ENCODE results near the gene EYS. TPM values are rescaled to one million over a fixed set of nuclear protein-coding genes. Genes with fewer than 3 reads are reported as not detected.

EYS gene
- total and polyA plus RNA-seq, 9 of the 15 experiments (the other 6 are each of a cell fraction or from before 2014, with no cell fraction given) = 0.03 to 0.36 (median 0.10) TPM; not detected in 2

DNA sequence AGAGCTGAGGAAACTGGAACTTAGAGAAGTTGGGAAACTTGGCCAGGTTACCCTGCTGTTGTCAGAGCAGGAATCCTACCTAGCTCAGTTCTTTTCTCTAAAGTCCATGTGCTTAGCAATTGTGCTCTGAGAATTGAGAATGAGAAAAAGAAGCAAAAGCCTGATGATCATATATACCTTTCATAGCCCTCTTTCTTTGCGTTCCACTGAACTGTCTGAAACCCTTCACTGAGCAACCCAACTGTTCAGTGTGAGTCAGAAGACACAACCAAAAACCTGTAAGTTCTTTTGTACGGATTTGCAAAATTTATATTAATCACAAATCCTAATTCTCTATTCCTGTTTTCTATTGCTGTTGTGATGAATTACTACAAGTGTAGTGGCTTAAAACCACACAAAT, 1990.9 kb downstream of the EYS start:
- in situ Hi-C loops (cut with MboI) = no loop called here
- BruUV-seq (replicated peaks) = no TSS peak
- no peak for TF ChIP-seq SPI1 (IDR thresholded peaks at IDR 0.05; ENCODE audit: borderline replicate concordance, low read depth, low read length)
- TF ChIP-seq MCM5 (IDR thresholded peaks at IDR 0.05; ENCODE audit: low read depth) = no peak
- no peak for TF ChIP-seq POU5F1 (IDR thresholded peaks at IDR 0.05; ENCODE audit: borderline replicate concordance, low read depth, low read length, partially characterized antibody)
- TF ChIP-seq SMARCE1 (IDR thresholded peaks at IDR 0.05) = no peak
- TF ChIP-seq, protein P1, sequence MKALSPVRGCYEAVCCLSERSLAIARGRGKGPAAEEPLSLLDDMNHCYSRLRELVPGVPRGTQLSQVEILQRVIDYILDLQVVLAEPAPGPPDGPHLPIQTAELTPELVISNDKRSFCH (CRISPR knock-in tag; IDR thresholded peaks at IDR 0.05) = no peak
- TF ChIP-seq, protein P1 (tag; IDR thresholded peaks at IDR 0.05) = no peak
- no peak for TF ChIP-seq BMI1 (IDR thresholded peaks at IDR 0.05; ENCODE audit: low read length)
- no peak for TF ChIP-seq BCOR (IDR thresholded peaks at IDR 0.05)
- no peak for TF ChIP-seq ZNF431 (CRISPR knock-in tag; IDR thresholded peaks at IDR 0.05)
- TF ChIP-seq ZNF444 (CRISPR knock-in tag; IDR thresholded peaks at IDR 0.05) = no peak
- TF ChIP-seq, protein P2, sequence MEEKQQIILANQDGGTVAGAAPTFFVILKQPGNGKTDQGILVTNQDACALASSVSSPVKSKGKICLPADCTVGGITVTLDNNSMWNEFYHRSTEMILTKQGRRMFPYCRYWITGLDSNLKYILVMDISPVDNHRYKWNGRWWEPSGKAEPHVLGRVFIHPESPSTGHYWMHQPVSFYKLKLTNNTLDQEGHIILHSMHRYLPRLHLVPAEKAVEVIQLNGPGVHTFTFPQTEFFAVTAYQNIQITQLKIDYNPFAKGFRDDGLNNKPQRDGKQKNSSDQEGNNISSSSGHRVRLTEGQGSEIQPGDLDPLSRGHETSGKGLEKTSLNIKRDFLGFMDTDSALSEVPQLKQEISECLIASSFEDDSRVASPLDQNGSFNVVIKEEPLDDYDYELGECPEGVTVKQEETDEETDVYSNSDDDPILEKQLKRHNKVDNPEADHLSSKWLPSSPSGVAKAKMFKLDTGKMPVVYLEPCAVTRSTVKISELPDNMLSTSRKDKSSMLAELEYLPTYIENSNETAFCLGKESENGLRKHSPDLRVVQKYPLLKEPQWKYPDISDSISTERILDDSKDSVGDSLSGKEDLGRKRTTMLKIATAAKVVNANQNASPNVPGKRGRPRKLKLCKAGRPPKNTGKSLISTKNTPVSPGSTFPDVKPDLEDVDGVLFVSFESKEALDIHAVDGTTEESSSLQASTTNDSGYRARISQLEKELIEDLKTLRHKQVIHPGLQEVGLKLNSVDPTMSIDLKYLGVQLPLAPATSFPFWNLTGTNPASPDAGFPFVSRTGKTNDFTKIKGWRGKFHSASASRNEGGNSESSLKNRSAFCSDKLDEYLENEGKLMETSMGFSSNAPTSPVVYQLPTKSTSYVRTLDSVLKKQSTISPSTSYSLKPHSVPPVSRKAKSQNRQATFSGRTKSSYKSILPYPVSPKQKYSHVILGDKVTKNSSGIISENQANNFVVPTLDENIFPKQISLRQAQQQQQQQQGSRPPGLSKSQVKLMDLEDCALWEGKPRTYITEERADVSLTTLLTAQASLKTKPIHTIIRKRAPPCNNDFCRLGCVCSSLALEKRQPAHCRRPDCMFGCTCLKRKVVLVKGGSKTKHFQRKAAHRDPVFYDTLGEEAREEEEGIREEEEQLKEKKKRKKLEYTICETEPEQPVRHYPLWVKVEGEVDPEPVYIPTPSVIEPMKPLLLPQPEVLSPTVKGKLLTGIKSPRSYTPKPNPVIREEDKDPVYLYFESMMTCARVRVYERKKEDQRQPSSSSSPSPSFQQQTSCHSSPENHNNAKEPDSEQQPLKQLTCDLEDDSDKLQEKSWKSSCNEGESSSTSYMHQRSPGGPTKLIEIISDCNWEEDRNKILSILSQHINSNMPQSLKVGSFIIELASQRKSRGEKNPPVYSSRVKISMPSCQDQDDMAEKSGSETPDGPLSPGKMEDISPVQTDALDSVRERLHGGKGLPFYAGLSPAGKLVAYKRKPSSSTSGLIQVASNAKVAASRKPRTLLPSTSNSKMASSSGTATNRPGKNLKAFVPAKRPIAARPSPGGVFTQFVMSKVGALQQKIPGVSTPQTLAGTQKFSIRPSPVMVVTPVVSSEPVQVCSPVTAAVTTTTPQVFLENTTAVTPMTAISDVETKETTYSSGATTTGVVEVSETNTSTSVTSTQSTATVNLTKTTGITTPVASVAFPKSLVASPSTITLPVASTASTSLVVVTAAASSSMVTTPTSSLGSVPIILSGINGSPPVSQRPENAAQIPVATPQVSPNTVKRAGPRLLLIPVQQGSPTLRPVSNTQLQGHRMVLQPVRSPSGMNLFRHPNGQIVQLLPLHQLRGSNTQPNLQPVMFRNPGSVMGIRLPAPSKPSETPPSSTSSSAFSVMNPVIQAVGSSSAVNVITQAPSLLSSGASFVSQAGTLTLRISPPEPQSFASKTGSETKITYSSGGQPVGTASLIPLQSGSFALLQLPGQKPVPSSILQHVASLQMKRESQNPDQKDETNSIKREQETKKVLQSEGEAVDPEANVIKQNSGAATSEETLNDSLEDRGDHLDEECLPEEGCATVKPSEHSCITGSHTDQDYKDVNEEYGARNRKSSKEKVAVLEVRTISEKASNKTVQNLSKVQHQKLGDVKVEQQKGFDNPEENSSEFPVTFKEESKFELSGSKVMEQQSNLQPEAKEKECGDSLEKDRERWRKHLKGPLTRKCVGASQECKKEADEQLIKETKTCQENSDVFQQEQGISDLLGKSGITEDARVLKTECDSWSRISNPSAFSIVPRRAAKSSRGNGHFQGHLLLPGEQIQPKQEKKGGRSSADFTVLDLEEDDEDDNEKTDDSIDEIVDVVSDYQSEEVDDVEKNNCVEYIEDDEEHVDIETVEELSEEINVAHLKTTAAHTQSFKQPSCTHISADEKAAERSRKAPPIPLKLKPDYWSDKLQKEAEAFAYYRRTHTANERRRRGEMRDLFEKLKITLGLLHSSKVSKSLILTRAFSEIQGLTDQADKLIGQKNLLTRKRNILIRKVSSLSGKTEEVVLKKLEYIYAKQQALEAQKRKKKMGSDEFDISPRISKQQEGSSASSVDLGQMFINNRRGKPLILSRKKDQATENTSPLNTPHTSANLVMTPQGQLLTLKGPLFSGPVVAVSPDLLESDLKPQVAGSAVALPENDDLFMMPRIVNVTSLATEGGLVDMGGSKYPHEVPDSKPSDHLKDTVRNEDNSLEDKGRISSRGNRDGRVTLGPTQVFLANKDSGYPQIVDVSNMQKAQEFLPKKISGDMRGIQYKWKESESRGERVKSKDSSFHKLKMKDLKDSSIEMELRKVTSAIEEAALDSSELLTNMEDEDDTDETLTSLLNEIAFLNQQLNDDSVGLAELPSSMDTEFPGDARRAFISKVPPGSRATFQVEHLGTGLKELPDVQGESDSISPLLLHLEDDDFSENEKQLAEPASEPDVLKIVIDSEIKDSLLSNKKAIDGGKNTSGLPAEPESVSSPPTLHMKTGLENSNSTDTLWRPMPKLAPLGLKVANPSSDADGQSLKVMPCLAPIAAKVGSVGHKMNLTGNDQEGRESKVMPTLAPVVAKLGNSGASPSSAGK (IDR thresholded peaks at IDR 0.05) = no peak
- TF ChIP-seq CSDE1 (IDR thresholded peaks at IDR 0.05) = no peak

More for the DNA sequence above, 1990.9 kb downstream of the EYS start:
- ATAC-seq (peak; percentile 39; the same call in 2 of the 3 replicates), DNase-seq (ENCODE audit: extremely low read depth in 1 of 4, low spot score in 3 of 4) (no peak), FAIRE-seq (no peak)
- Histone ChIP-seq H3K79me2 (ENCODE audit: control insufficient read depth, insufficient read depth, low read length) (no peaks in the 10 kb centered on the region), H3K36me3 (ENCODE audit: control insufficient read depth, insufficient read depth, low read length) (peaks cover 22% of the 10 kb centered on the region), H2AFZ (ENCODE audit: low read depth, low read length) (no peak overlapping the region), H3K4me3 (no peak overlapping the region), H3K4me1 (replicated peaks in 1 of 2; ENCODE audit: control insufficient read depth in 2 of 2, insufficient read depth in 2 of 2, low read length in 2 of 2) (no peaks in the 10 kb centered on the region), H3K9me3 (replicated peaks; ENCODE audit: control insufficient read depth, insufficient read depth, low read depth, low read length) (no peaks in the 10 kb centered on the region), H3K9me1 (ENCODE audit: control insufficient read depth, insufficient read depth, low read length) (no peaks in the 10 kb centered on the region), H3K27me3 (ENCODE audit: control insufficient read depth in 2 of 2, insufficient read depth in 2 of 2, low read length in 2 of 2) (no peaks in the 10 kb centered on the region), H3K27ac (ENCODE audit: extremely low read depth, low read depth, low read length) (no peak overlapping the region), H3K9ac (ENCODE audit: insufficient read depth in 1 of 2, low read depth in 2 of 2, low read length in 2 of 2) (no peak overlapping the region), H3K4me2 (ENCODE audit: insufficient read depth, low read length) (no peak overlapping the region), H4K20me1 (replicated peaks; ENCODE audit: control insufficient read depth, insufficient read depth, low read length) (no peaks in the 10 kb centered on the region)
- 91% methylated on average over 2 of the region's 2 CpGs for whole genome bisulfite sequencing (ENCODE audit: insufficient coverage, low coverage, missing lambda C conversion rate)
- POLR2A ChIA-PET = interaction anchor here (1.4 kb wide), 1 partner anchor 41 kb away, joined by 3 read pairs; no protein-coding TSS in a partner anchor
- CTCF ChIA-PET (ENCODE audit: low intra/inter-chr PET ratio) = no interaction called here
- intact Hi-C loops (cut with micrococcal nuclease) = no loop called here
